H9 (cell line): ENCODE measurements around the gene FOXM1. TPM values are rescaled to one million over a fixed set of nuclear protein-coding genes. Genes with fewer than 3 reads are reported as not detected.

Experiments
- DNase-seq: peaks from one replicate; pipeline ENCODE4 v3.0.0-alpha.2; 2017
- H2AFZ ChIP-seq: one replicate; pipeline ENCODE4 v1.6.1; 2013; ENCODE audit warnings: mild to moderate bottlenecking, low read length, control low read depth, moderate library complexity
- H2AK5ac ChIP-seq: 2 replicates; pipeline ENCODE4 v1.6.1; 2013; ENCODE audit warnings: low read length, control low read depth, mixed read lengths; ENCODE audit not compliant: insufficient read length
- H2BK120ac ChIP-seq: one replicate; pipeline ENCODE4 v1.6.1; 2013; ENCODE audit warnings: low read depth, mild to moderate bottlenecking, low read length, control low read depth, inconsistent platforms; ENCODE audit not compliant: poor library complexity, severe bottlenecking
- H2BK12ac ChIP-seq: 2 replicates; pipeline ENCODE4 v1.6.1; 2013; ENCODE audit warnings: low read length, control low read depth, mixed read lengths, low read depth; ENCODE audit not compliant: insufficient read length
- H2BK15ac ChIP-seq: 2 replicates; pipeline ENCODE4 v1.6.1; 2013; ENCODE audit warnings: low read depth, low read length, control low read depth
- H2BK20ac ChIP-seq: one replicate; pipeline ENCODE4 v1.6.1; 2013; ENCODE audit warnings: low read depth, mild to moderate bottlenecking, low read length, control low read depth, inconsistent platforms; ENCODE audit not compliant: poor library complexity, severe bottlenecking
- H2BK5ac ChIP-seq: 2 replicates; pipeline ENCODE4 v1.6.1; 2013; ENCODE audit warnings: low read length, control low read depth, mixed read lengths; ENCODE audit not compliant: insufficient read length
- H3K14ac ChIP-seq: 2 replicates; pipeline ENCODE4 v1.6.1; 2013; ENCODE audit warnings: low read length, control low read depth; ENCODE audit not compliant: insufficient read depth
- H3K18ac ChIP-seq: 2 replicates; pipeline ENCODE4 v1.6.1; 2013; ENCODE audit warnings: low read depth, mild to moderate bottlenecking, mixed read lengths, low read length, control low read depth; ENCODE audit not compliant: insufficient read length
- H3K23ac ChIP-seq: 2 replicates; pipeline ENCODE4 v1.6.1; 2013; ENCODE audit warnings: low read length, control low read depth, mixed read lengths, low read depth; ENCODE audit not compliant: insufficient read length
- H3K23me2 ChIP-seq: 2 replicates; pipeline ENCODE4 v1.6.1; 2013; ENCODE audit warnings: low read depth, mild to moderate bottlenecking, mixed read lengths, low read length, control low read depth; ENCODE audit not compliant: insufficient read length, poor library complexity, severe bottlenecking
- H3K27ac ChIP-seq: 2 replicates; pipeline ENCODE4 v1.5.1; 2013; ENCODE audit warnings: low read length, control low read depth, mixed read lengths, low read depth; ENCODE audit not compliant: insufficient read length
- H3K27me3 ChIP-seq: 2 replicates; pipeline ENCODE4 v1.6.1; 2013; ENCODE audit warnings: low read length, control low read depth, inconsistent platforms; ENCODE audit not compliant: insufficient read depth
- H3K4ac ChIP-seq: 2 replicates; pipeline ENCODE4 v1.6.1; 2013; ENCODE audit warnings: low read depth, mild to moderate bottlenecking, control low read depth, inconsistent platforms, low read length, moderate library complexity
- H3K4me1 ChIP-seq: 2 replicates; pipeline ENCODE4 v1.6.1; 2013; ENCODE audit warnings: low read length, control low read depth, inconsistent platforms; ENCODE audit not compliant: insufficient read depth
- H3K4me2 ChIP-seq: 2 replicates; pipeline ENCODE4 v1.6.1; 2013; ENCODE audit warnings: low read length, control low read depth, mixed read lengths; ENCODE audit not compliant: insufficient read length, insufficient read depth
- H3K56ac ChIP-seq: 2 replicates; pipeline ENCODE4 v1.6.1; 2013; ENCODE audit warnings: low read depth, mild to moderate bottlenecking, mixed read lengths, low read length, control low read depth; ENCODE audit not compliant: insufficient read length
- H3K79me1 ChIP-seq: 2 replicates; pipeline ENCODE4 v1.6.1; 2013; ENCODE audit warnings: low read depth, mild to moderate bottlenecking, moderate library complexity, low read length, control low read depth, inconsistent platforms; ENCODE audit not compliant: insufficient read depth, poor library complexity, severe bottlenecking
- H3K79me2 ChIP-seq: 2 replicates; pipeline ENCODE4 v1.6.1; 2013; ENCODE audit warnings: low read length, control low read depth, inconsistent platforms; ENCODE audit not compliant: insufficient read depth
- H3K9ac ChIP-seq: 2 replicates; pipeline ENCODE4 v1.6.1; 2013; ENCODE audit warnings: low read length, control low read depth, mixed read lengths; ENCODE audit not compliant: insufficient read length; ENCODE audit errors: extremely low read depth
- H3K9me3 ChIP-seq: one replicate; pipeline ENCODE4 v1.6.1; 2013; ENCODE audit warnings: low read depth, low read length, inconsistent platforms; ENCODE audit not compliant: control insufficient read depth
- H3T11ph ChIP-seq: one replicate; pipeline ENCODE4 v1.6.1; 2013; ENCODE audit warnings: mild to moderate bottlenecking, low read length, control low read depth, inconsistent platforms
- H4K20me1 ChIP-seq: one replicate; pipeline ENCODE4 v1.6.1; 2013; ENCODE audit not compliant: control insufficient read depth, insufficient read length, insufficient read depth
- H4K5ac ChIP-seq: 2 replicates; pipeline ENCODE4 v1.6.1; 2013; ENCODE audit warnings: low read depth, mild to moderate bottlenecking, mixed read lengths, low read length, control low read depth; ENCODE audit not compliant: insufficient read length
- H4K8ac ChIP-seq: replicated peaks from 2 replicates; pipeline ENCODE4 v1.6.1; 2013; ENCODE audit warnings: low read length, control low read depth, mixed read lengths, low read depth; ENCODE audit not compliant: insufficient read length
- H4K91ac ChIP-seq: 2 replicates; pipeline ENCODE4 v1.6.1; 2013; ENCODE audit warnings: low read depth, mild to moderate bottlenecking, moderate library complexity, mixed read lengths, low read length, control low read depth; ENCODE audit not compliant: insufficient read length
- H3K27ac Mint-ChIP-seq, 3 experiments: 2 replicates in 2 of 3; 3 replicates in 1 of 3; pipeline ENCODE4 v1.8.0; 2020 to 2021; ENCODE audit warnings: mixed read lengths in 3 of 3, mild to moderate bottlenecking in 1 of 3, moderate library complexity in 1 of 3
- H3K27me3 Mint-ChIP-seq: 2 replicates; pipeline ENCODE4 v1.8.0; 2021; ENCODE audit warnings: low read depth, mild to moderate bottlenecking, moderate library complexity, mixed read lengths
- H3K36me3 Mint-ChIP-seq, 3 experiments: 2 replicates in 2 of 3; 3 replicates in 1 of 3; pipeline ENCODE4 v1.8.0; 2020 to 2021; ENCODE audit warnings: low read depth in 3 of 3, mixed read lengths in 3 of 3; ENCODE audit not compliant: insufficient read depth in 1 of 3
- H3K4me1 Mint-ChIP-seq, 2 experiments: 2 replicates each; pipeline ENCODE4 v1.8.0; 2020; ENCODE audit warnings: mixed read lengths in 2 of 2
- H3K4me3 Mint-ChIP-seq, 2 experiments: 2 replicates in 1 of 2; 3 replicates in 1 of 2; pipeline ENCODE4 v1.8.0; 2020 to 2021; ENCODE audit warnings: mild to moderate bottlenecking in 2 of 2, mixed read lengths in 2 of 2, moderate library complexity in 1 of 2
- H3K9me3 Mint-ChIP-seq, 2 experiments: 2 replicates in 1 of 2; 3 replicates in 1 of 2; pipeline ENCODE4 v1.8.0; 2020; ENCODE audit warnings: mild to moderate bottlenecking in 2 of 2, mixed read lengths in 2 of 2, moderate library complexity in 1 of 2
- WGBS: extraction: QIAGEN DNeasy Blood & Tissue Kit; methylation state at CpG from one replicate; pipeline ENCODE4 v1.1.7; 2013; ENCODE audit warnings: missing lambda C conversion rate, low lambda C conversion rate, mixed read lengths; ENCODE audit not compliant: insufficient read length; ENCODE audit errors: extremely low coverage; 5-methylcytosine and 5-hydroxymethylcytosine counted together
- long read RNA-seq: library from polyadenylated mRNA; unstranded; transcript quantifications from one replicate; pipeline ENCODE4 v2.0.0, GENCODE V29; 2020
- total RNA-seq: library from RNA; stranded (reverse); gene quantifications from 2 replicates; pipeline ENCODE4 v1.2.1, GENCODE V29; 2021
- TF ChIP-seq, protein P1 (sequence below): fragments of 200-600 bp; sonication (generic); conservative IDR thresholded peaks from 3 replicates; pipeline ENCODE4 v1.8.0; 2021; ENCODE audit warnings: antibody characterized with exemption, mild to moderate bottlenecking

The FOXM1 gene, protein sequence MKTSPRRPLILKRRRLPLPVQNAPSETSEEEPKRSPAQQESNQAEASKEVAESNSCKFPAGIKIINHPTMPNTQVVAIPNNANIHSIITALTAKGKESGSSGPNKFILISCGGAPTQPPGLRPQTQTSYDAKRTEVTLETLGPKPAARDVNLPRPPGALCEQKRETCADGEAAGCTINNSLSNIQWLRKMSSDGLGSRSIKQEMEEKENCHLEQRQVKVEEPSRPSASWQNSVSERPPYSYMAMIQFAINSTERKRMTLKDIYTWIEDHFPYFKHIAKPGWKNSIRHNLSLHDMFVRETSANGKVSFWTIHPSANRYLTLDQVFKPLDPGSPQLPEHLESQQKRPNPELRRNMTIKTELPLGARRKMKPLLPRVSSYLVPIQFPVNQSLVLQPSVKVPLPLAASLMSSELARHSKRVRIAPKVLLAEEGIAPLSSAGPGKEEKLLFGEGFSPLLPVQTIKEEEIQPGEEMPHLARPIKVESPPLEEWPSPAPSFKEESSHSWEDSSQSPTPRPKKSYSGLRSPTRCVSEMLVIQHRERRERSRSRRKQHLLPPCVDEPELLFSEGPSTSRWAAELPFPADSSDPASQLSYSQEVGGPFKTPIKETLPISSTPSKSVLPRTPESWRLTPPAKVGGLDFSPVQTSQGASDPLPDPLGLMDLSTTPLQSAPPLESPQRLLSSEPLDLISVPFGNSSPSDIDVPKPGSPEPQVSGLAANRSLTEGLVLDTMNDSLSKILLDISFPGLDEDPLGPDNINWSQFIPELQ
- 109 TPM in 2 replicates for total RNA-seq
- long read RNA-seq, transcript FOXM1-203 (8 exons, 3,370 nt): major isoform, 27 of 127 reads
- long read RNA-seq, partial matches to known transcripts: 11 of 127 reads
- long read RNA-seq, other reads (novel, unspliced or antisense): 86 of 127 reads

- Mint-ChIP-seq H3K4me3 (peak within 1 kb of the TSS; percentile 94 to 100), H3K4me1 (peaks cover 22 to 25% of the 10 kb centered on the region in 2 experiments), H3K27me3 (no peaks in the 10 kb centered on the region), H3K27ac (peak within 1 kb of the TSS; percentile 97 to 100 (median 98)), H3K36me3 (peaks cover 25 to 36% (median 30%) of the 10 kb centered on the region in 3 experiments), H3K9me3 (0 out of 5 replicates have a peak, but pooled peaks cover 0 to 2% of the 10 kb centered on the region in 2 experiments)
- Histone ChIP-seq H3K9me3 (no peaks in the 10 kb centered on the region), H2AK5ac (no peak within 1 kb of the TSS), H2BK12ac (no peak within 1 kb of the TSS), H3K14ac (peak within 1 kb of the TSS; percentile 93), H3K79me1 (no peaks in the 10 kb centered on the region), H3K23ac (no peak within 1 kb of the TSS), H3K27ac (peak within 1 kb of the TSS; percentile 6), H4K20me1 (no peaks in the 10 kb centered on the region), H4K5ac (no peak within 1 kb of the TSS), H3K9ac (peak within 1 kb of the TSS; percentile 92), H3K79me2 (peaks cover 7% of the 10 kb centered on the region; the same call in 1 of the 2 replicates), H4K91ac (no peak within 1 kb of the TSS), H2BK20ac (no peak within 1 kb of the TSS), H4K8ac (no peak within 1 kb of the TSS), H3K4ac (no peak within 1 kb of the TSS), H3K56ac (no peak within 1 kb of the TSS), H3K4me2 (peak within 1 kb of the TSS; percentile 79), H2BK5ac (no peak within 1 kb of the TSS), H2BK15ac (no peak within 1 kb of the TSS), H3K18ac (peak within 1 kb of the TSS; percentile 70), H3K23me2 (peaks cover 14% of the 10 kb centered on the region), H3T11ph (no peak within 1 kb of the TSS), H3K27me3 (no peaks in the 10 kb centered on the region), H3K4me1 (no peaks in the 10 kb centered on the region), H2BK120ac (no peak within 1 kb of the TSS), H2AFZ (no peak within 1 kb of the TSS)
- TF ChIP-seq, protein P1, sequence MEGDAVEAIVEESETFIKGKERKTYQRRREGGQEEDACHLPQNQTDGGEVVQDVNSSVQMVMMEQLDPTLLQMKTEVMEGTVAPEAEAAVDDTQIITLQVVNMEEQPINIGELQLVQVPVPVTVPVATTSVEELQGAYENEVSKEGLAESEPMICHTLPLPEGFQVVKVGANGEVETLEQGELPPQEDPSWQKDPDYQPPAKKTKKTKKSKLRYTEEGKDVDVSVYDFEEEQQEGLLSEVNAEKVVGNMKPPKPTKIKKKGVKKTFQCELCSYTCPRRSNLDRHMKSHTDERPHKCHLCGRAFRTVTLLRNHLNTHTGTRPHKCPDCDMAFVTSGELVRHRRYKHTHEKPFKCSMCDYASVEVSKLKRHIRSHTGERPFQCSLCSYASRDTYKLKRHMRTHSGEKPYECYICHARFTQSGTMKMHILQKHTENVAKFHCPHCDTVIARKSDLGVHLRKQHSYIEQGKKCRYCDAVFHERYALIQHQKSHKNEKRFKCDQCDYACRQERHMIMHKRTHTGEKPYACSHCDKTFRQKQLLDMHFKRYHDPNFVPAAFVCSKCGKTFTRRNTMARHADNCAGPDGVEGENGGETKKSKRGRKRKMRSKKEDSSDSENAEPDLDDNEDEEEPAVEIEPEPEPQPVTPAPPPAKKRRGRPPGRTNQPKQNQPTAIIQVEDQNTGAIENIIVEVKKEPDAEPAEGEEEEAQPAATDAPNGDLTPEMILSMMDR: 0 out of 3 replicates have a peak, but pooled peaks have one; percentile 17
- DNase-seq: peak; percentile 95
- WGBS: no CpG with 5 or more reads among the region's 70 CpGs
These were observed at the start of gene FOXM1, which contains the start of gene RHNO1 for GRCh38 chr12:2877047-2877952. TSS of gene FOXM1 (minus strand) at chr12:2877174. CDS start at chr12:2874478, 2,696 bp downstream. TSS of gene RHNO1 (plus strand) at chr12:2877223. CDS start at chr12:2885367, 8,144 bp downstream.
